Neural cell (in vitro differentiated cells): ENCODE results near the gene NDUFB8.

ENCODE experiments used
- EP300 ChIP-seq: fragments of 450-650 bp; conservative IDR thresholded peaks from 2 replicates; pipeline ENCODE4 v1.6.1; 2014; ENCODE audit warnings: antibody characterized with exemption, mild to moderate bottlenecking, moderate library complexity; ENCODE audit not compliant: poor library complexity, severe bottlenecking
- EZH2 ChIP-seq: fragments of 200-600, 300-800 bp; shearing (Covaris generic), sonication (generic); IDR thresholded peaks from 2 replicates; pipeline ENCODE4 v1.6.1; 2014; ENCODE audit warnings: antibody characterized with exemption, low read length, borderline replicate concordance, mild to moderate bottlenecking; ENCODE audit not compliant: insufficient read depth, poor library complexity, severe bottlenecking
- POLR2AphosphoS5 ChIP-seq: IDR thresholded peaks from 2 replicates; pipeline ENCODE4 v1.6.1; 2012
- RAD21 ChIP-seq: fragments of 450-650 bp; conservative IDR thresholded peaks from 2 replicates; pipeline ENCODE4 v1.6.1; 2014; ENCODE audit warnings: antibody characterized with exemption, mild to moderate bottlenecking, moderate library complexity
- REST ChIP-seq: IDR thresholded peaks from 2 replicates; pipeline ENCODE4 v1.6.1; 2012; ENCODE audit warnings: borderline replicate concordance
- SMC3 ChIP-seq: fragments of 450-650 bp; conservative IDR thresholded peaks from 2 replicates; pipeline ENCODE4 v1.6.1; 2014; ENCODE audit warnings: antibody characterized with exemption, mild to moderate bottlenecking, moderate library complexity; ENCODE audit not compliant: poor library complexity
- TAF1 ChIP-seq: IDR thresholded peaks from 2 replicates; pipeline ENCODE4 v1.6.1; 2012; ENCODE audit warnings: low read depth
- TF ChIP-seq, protein P1 (sequence below): fragments of 450-650 bp; IDR thresholded peaks from 2 replicates; pipeline ENCODE4 v1.5.1; 2014; ENCODE audit warnings: antibody characterized with exemption, mild to moderate bottlenecking, moderate library complexity; ENCODE audit not compliant: poor library complexity, severe bottlenecking

GRCh38 chr10:100508691-100509150 is 20.9 kb downstream of the NDUFB8 start:
- TF ChIP-seq, protein P1, sequence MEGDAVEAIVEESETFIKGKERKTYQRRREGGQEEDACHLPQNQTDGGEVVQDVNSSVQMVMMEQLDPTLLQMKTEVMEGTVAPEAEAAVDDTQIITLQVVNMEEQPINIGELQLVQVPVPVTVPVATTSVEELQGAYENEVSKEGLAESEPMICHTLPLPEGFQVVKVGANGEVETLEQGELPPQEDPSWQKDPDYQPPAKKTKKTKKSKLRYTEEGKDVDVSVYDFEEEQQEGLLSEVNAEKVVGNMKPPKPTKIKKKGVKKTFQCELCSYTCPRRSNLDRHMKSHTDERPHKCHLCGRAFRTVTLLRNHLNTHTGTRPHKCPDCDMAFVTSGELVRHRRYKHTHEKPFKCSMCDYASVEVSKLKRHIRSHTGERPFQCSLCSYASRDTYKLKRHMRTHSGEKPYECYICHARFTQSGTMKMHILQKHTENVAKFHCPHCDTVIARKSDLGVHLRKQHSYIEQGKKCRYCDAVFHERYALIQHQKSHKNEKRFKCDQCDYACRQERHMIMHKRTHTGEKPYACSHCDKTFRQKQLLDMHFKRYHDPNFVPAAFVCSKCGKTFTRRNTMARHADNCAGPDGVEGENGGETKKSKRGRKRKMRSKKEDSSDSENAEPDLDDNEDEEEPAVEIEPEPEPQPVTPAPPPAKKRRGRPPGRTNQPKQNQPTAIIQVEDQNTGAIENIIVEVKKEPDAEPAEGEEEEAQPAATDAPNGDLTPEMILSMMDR: peak; percentile 76
- peak; percentile 77 for TF ChIP-seq RAD21
- TF ChIP-seq EZH2: no peak
- no peak for TF ChIP-seq TAF1
- no peak for TF ChIP-seq REST
- no peak for TF ChIP-seq POLR2AphosphoS5
- no peak for TF ChIP-seq EP300
- TF ChIP-seq SMC3: peak; percentile 74
